GM18907 (cell line): ENCODE data around the gene CLINT1.
"Not testable (repeated sequence)": the region's sequence is repeated elsewhere in the genome, so short reads cannot be mapped to it uniquely, and the experiment has no call there.

ENCODE experiments used
- ATAC-seq: cut with Tn5 transposase; IDR thresholded peaks from one replicate; pipeline ENCODE4 v1.9.1; 2021; ENCODE audit warnings: mild to moderate bottlenecking, moderate library complexity; ENCODE audit not compliant: unreplicated experiment

The CLINT1 gene

DNA sequence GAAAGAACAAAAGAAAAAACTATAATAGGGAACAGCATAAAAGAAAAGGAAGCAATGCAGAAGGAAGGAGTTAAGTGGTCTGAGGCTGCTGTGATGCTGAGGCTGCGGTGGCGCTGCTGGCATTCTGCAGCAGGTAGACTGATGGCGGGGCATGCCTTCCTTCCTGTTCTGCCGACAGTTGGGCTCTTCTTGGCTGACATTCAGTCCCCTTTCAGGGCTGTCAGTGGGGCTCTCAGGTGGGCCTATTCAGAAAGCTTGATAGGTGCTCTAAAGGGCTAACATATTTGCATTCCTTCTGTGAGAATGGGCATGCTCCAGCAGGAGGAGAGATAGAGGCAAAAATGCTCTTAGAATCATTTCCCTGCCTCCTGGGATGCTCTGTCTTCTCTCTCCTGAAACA is 5.1 kb upstream of the CLINT1 start:
- ATAC-seq = no peak

- ATAC-seq = no peak
Measured at GRCh38 chr5:157862183-157862851, 3.4 kb upstream of the CLINT1 start.

- ATAC-seq = peak; percentile 83
Measured at GRCh38 chr5:157860898-157861890, 2.2 kb upstream of the CLINT1 start.

- ATAC-seq = no peak
Measured at GRCh38 chr5:157859227-157859575, 256 bp upstream of the CLINT1 start.

DNA sequence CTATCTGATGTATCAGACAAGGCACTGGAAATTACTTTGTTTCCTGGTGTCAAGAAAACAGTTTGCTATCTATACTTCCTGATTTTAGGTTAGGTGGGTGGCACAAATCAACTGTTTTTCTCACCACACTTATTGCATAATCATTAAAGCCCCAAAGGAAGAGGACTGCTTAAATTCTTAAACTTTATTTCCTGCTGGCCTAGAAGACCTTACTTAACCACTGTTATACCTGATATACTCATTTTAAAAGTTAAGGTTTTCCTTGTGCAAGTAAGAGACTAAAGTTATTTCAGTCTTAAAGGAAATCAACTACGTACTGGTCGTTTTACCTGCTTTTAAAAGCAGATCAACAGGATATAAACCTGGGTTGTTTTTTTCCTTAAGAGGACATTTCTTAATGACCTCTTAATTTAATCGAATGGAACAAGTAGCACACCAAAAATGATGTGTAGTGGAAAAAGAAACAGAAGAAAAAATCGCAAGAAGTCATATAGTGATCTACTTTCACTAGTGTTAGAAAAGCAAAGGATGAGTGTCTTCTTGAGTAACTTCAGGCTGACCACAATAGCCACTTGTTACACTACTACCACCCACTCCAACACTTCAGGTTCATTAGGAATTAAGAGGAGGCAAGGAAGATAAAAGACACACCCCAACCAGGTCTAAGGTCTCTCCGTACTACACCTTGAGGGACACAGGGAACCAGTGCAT is 974 bp downstream of the CLINT1 start:
- no peak for ATAC-seq

- no peak for ATAC-seq
Measured at GRCh38 chr5:157855404-157855994, 3.4 kb downstream of the CLINT1 start.

DNA sequence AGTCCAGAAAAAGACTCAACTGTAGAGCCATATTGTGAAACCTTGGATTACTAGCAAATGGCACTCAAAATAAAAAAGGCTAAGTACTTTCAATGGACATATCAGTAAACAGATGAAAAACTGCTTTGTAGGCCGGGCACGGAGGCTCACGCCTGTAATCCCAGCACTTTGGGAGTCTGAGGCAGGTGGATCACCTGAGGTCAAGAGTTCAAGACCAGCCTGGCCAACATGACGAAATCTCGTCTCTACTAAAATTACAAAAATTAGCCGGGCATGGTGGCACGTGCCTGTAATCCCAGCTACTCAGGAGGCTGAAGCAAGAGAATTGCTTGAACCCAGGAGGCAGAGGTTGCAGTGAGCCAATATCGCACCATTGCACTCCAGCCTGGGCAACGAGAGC is 5.6 kb downstream of the CLINT1 start:
- not testable (repeated sequence) for ATAC-seq

DNA sequence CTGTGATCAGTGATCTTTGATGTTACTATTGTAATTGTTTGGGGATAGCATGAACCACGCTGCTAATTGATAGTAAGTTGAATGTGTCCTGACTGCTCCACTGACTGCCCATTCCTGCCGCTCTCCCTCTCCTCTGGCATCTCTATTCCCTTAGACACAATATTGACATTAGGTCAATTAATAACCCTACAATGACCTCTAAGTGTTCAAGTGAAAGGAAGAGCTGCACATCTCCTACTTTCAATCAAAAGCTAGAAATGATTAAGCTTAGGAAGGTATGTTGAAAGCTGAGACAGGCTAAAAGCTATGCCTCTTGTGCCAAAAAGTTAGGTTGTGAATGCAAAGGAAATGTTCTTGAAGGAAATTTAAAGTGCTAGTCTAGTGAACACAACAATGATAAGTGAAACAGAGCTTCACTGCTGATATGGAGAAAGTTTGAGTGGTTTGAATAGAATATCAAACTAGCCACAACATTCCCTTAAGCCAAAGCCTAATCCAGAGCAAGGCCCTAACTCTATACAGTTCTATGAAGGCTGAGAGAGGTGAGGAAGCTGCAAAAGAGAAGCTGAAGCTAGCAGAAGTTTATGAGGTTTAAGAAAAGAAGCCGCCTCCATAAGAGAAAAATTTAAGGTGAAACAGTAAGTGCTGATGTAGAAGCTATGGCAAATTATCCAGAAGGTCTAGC is 12.9 kb downstream of the CLINT1 start:
- ATAC-seq = no peak

DNA sequence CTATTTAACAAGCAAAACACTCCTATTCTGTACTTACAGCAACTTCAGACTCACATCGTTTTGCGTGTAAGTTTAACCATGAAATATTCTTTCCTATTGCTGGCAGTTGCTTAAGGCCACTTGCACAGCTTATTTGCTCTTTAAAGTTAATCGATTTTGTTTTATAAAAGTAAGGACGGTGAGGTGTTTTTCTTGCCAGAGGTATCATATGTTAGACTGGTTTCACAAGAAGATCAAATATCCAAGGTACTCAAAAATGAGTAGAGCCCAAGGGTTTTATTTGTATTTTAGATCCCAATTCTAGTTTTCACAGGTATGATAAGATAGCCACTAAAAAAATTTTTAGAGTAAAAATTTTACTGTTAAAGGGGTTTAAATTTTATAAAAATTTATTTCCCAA is 16.2 kb downstream of the CLINT1 start:
- ATAC-seq = no peak

GRCh38 chr5:157842185-157842584 is 16.8 kb downstream of the CLINT1 start:
- no peak for ATAC-seq

GRCh38 chr5:157839157-157839795 is 19.7 kb downstream of the CLINT1 start:
- no peak for ATAC-seq

- ATAC-seq = no peak
Measured at GRCh38 chr5:157836121-157836753, 22.7 kb downstream of the CLINT1 start.

DNA sequence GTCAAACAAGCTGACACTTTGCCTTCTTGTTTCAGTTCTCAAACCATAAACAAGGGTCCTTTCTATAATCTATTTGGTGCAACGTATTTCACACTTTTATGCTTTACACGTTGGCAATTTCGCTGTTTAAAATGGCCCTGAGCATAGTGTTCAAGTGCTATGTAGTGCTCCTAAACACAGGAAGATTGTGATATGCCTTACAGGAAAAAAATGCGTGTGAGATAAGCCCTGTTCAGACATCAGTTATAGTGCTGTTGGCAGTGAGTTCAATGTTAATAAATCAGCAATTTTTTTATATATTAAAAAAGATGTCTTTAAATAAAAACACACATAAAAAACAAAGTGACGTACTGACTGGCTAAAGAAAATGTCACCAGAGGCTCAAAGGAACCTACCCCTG is 23.9 kb downstream of the CLINT1 start:
- no peak for ATAC-seq

GRCh38 chr5:157828944-157829639 is 29.9 kb downstream of the CLINT1 start:
- no peak for ATAC-seq

GRCh38 chr5:157828105-157828943 is 30.6 kb downstream of the CLINT1 start:
- ATAC-seq = no peak

DNA sequence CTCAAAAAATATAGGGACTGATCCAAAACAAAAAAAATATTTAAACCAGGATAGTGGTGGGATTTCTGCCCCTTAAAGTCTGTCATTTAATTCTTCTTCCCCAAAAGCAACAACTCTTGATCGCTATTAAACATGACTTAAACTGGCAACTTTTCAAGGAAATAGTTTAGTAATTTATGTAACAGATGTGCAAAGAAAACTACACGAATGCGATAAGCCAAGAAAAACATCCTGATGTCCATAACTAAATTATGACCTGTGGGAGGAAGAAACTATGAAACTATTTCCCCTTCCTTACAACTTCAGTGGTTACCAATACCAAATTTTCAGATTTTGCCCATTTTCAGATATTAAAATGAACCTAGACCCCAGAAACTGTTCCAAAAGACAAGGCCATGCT is 31.5 kb downstream of the CLINT1 start:
- ATAC-seq = no peak

GRCh38 chr5:157823655-157824054 is 35.3 kb downstream of the CLINT1 start:
- no peak for ATAC-seq
